Keratinocyte (primary cell): ENCODE results near the gene NDUFS2. TPM values are rescaled to one million over a fixed set of nuclear protein-coding genes. Genes with fewer than 3 reads are reported as not detected.
A peak's percentile ranks its signal among the peaks of the same experiment; 100 is the strongest.

Source experiments
- DNase-seq: peaks from one replicate; pipeline ENCODE4 v3.0.0-alpha.2; 2011; ENCODE audit warnings: low read depth, missing footprints, low spot score
- FAIRE-seq: peaks from 2 replicates; lab custom pipeline; 2011; peaks lifted over from hg19 to GRCh38; lab: Jason Lieb, UNC
- H2AFZ ChIP-seq: 2 replicates; pipeline ENCODE4 v1.6.0; 2012; ENCODE audit warnings: low read length, control low read depth, inconsistent platforms; ENCODE audit not compliant: control insufficient read depth
- H3K27ac ChIP-seq: 2 replicates; pipeline ENCODE4 v1.5.1; 2011; ENCODE audit warnings: low read length; ENCODE audit not compliant: control insufficient read depth, insufficient read depth
- H3K27me3 ChIP-seq: 3 replicates; pipeline ENCODE4 v1.6.0; 2011; ENCODE audit warnings: low read length; ENCODE audit not compliant: control insufficient read depth, insufficient read depth; ENCODE audit errors: extremely low read depth
- H3K36me3 ChIP-seq, 2 experiments: 2 replicates in 1 of 2; 3 replicates in 1 of 2; pipeline ENCODE4 v1.5.1; 2011; ENCODE audit warnings: low read length in 2 of 2, mild to moderate bottlenecking in 1 of 2; ENCODE audit not compliant: control insufficient read depth in 2 of 2, insufficient read depth in 2 of 2; ENCODE audit errors: extremely low read depth in 1 of 2
- H3K4me1 ChIP-seq: 3 replicates; pipeline ENCODE4 v1.5.1; 2011; ENCODE audit warnings: low read length; ENCODE audit not compliant: control insufficient read depth, insufficient read depth; ENCODE audit errors: extremely low read depth
- H3K4me2 ChIP-seq: 3 replicates; pipeline ENCODE4 v1.6.0; 2011; ENCODE audit warnings: low read depth, low read length; ENCODE audit not compliant: control insufficient read depth, insufficient read depth; ENCODE audit errors: extremely low read depth
- H3K4me3 ChIP-seq, 3 experiments: fragments of 200-600 bp in 1 of 3; sonication (generic) in 1 of 3; 2 replicates in 2 of 3; 3 replicates in 1 of 3; pipeline ENCODE4 v1.5.1; 2011 to 2016; ENCODE audit warnings: low read length in 3 of 3, mild to moderate bottlenecking in 3 of 3, control low read depth in 2 of 3, inconsistent platforms in 1 of 3, low read depth in 1 of 3, mixed read lengths in 1 of 3, mixed run types in 1 of 3, moderate library complexity in 1 of 3; ENCODE audit not compliant: control insufficient read depth in 2 of 3, insufficient read depth in 2 of 3; ENCODE audit errors: extremely low read depth in 1 of 3
- H3K79me2 ChIP-seq: 2 replicates; pipeline ENCODE4 v1.6.0; 2012; ENCODE audit warnings: low read length; ENCODE audit not compliant: control insufficient read depth, insufficient read depth
- H3K9ac ChIP-seq: 3 replicates; pipeline ENCODE4 v1.6.0; 2011; ENCODE audit warnings: low read length; ENCODE audit not compliant: control insufficient read depth, insufficient read depth; ENCODE audit errors: extremely low read depth
- H3K9me1 ChIP-seq: 3 replicates; pipeline ENCODE4 v1.6.0; 2011; ENCODE audit warnings: low read length; ENCODE audit not compliant: control insufficient read depth, insufficient read depth; ENCODE audit errors: extremely low read depth
- H3K9me3 ChIP-seq: 2 replicates; pipeline ENCODE4 v1.5.1; 2012; ENCODE audit warnings: low read depth, low read length; ENCODE audit not compliant: control insufficient read depth
- H4K20me1 ChIP-seq: 3 replicates; pipeline ENCODE4 v1.6.0; 2011; ENCODE audit warnings: low read length; ENCODE audit not compliant: control insufficient read depth, insufficient read depth; ENCODE audit errors: extremely low read depth
- EZH2 ChIP-seq: IDR thresholded peaks from one replicate; pipeline ENCODE4 v1.6.1; 2012; ENCODE audit warnings: inconsistent platforms, mild to moderate bottlenecking, low read length, moderate library complexity
- dilution Hi-C: fragments of 300-500 bp; cut with MboI; formaldehyde crosslinking; loops from one replicate; pipeline ENCODE4 v1.7.0; 2020; ENCODE audit warnings: low sequenced_read_pairs; ENCODE audit not compliant: extremely low pct_ligation_motif_present
- polyA minus RNA-seq, 3 experiments: library from RNA; depleted of rRNA, polyadenylated mRNA; stranded (reverse); fragments of >200 nt; gene quantifications; 1 replicate in 1 of 3; 2 replicates in 1 of 3; 3 replicates in 1 of 3; pipeline ENCODE4 v1.2.3, GENCODE V29; 2011
- polyA plus RNA-seq, 5 experiments: library from polyadenylated mRNA; depleted of rRNA in 3 of 5; stranded (reverse) in 3 of 5; stranded (forward) in 1 of 5; unstranded in 1 of 5; fragments of >200 nt; gene quantifications; 1 replicate in 1 of 5; 2 replicates in 3 of 5; 3 replicates in 1 of 5; pipeline versions ENCODE4 v1.2.1 to v1.2.3, GENCODE V29; 2011 to 2012; ENCODE audit warnings: missing spikeins in 2 of 5, low read depth in 1 of 5, low replicate concordance in 1 of 5
- TF ChIP-seq, protein P1 (sequence below), 3 experiments: IDR thresholded peaks in 1 of 3; conservative IDR thresholded peaks in 1 of 3; optimal IDR thresholded peaks in 1 of 3; 2 replicates in 2 of 3; 3 replicates in 1 of 3; pipeline versions ENCODE3 to v1.5.1; 2011; ENCODE audit warnings: low read length in 3 of 3, mild to moderate bottlenecking in 3 of 3, moderate library complexity in 2 of 3, control low read depth in 1 of 3, inconsistent platforms in 1 of 3; ENCODE audit not compliant: insufficient read depth in 2 of 3; ENCODE audit errors: extremely low read depth in 1 of 3

NDUFS2 gene
- polyA plus RNA-seq: 105 to 136 TPM (median 135 TPM) in 3 replicates
- polyA plus RNA-seq (2011; ENCODE audit: low read depth): 90.2 TPM
- 100.0 and 117 TPM in 2 replicates for polyA plus RNA-seq (2011; cell fraction: cytosol; rRNA removed)
- 109 and 115 TPM in 2 replicates for polyA plus RNA-seq (2011; cell fraction: nucleus; rRNA removed)
- polyA plus RNA-seq (2012; ENCODE audit: low replicate concordance): 79.8 and 86.9 TPM in 2 replicates
- polyA minus RNA-seq: 88.1 to 130 TPM (median 111 TPM) in 3 replicates
- 115 TPM for polyA minus RNA-seq (2011; cell fraction: cytosol; rRNA and poly(A)+ RNA removed)
- polyA minus RNA-seq (2011; cell fraction: nucleus; rRNA and poly(A)+ RNA removed): 70.5 and 92.9 TPM in 2 replicates

GRCh38 chr1:161201836-161202712, at the start of gene NDUFS2:
NDUFS2 (plus strand) TSS chr1:161202367; CDS start chr1:161202386, 19 bp downstream.
- H3K36me3 ChIP-seq: peaks cover 9 to 16% of the 10 kb centered on the region in 2 experiments
- H3K27ac ChIP-seq: peak within 1 kb of the TSS; percentile 92
- peaks cover 47% of the 10 kb centered on the region for H3K4me1 ChIP-seq
- H3K79me2 ChIP-seq: peaks cover 21% of the 10 kb centered on the region
- peak within 1 kb of the TSS; percentile 79 for H2AFZ ChIP-seq
- FAIRE-seq: peak; percentile 74
- peak within 1 kb of the TSS; percentile 85 for H3K4me2 ChIP-seq
- H3K9ac ChIP-seq: peak within 1 kb of the TSS; percentile 94
- H3K27me3 ChIP-seq: no peaks in the 10 kb centered on the region
- TF ChIP-seq EZH2: no peak
- TF ChIP-seq, protein P1, sequence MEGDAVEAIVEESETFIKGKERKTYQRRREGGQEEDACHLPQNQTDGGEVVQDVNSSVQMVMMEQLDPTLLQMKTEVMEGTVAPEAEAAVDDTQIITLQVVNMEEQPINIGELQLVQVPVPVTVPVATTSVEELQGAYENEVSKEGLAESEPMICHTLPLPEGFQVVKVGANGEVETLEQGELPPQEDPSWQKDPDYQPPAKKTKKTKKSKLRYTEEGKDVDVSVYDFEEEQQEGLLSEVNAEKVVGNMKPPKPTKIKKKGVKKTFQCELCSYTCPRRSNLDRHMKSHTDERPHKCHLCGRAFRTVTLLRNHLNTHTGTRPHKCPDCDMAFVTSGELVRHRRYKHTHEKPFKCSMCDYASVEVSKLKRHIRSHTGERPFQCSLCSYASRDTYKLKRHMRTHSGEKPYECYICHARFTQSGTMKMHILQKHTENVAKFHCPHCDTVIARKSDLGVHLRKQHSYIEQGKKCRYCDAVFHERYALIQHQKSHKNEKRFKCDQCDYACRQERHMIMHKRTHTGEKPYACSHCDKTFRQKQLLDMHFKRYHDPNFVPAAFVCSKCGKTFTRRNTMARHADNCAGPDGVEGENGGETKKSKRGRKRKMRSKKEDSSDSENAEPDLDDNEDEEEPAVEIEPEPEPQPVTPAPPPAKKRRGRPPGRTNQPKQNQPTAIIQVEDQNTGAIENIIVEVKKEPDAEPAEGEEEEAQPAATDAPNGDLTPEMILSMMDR (optimal IDR thresholded peaks at IDR 0.05 in 1 of 3, IDR thresholded peaks at IDR 0.05 in 1 of 3, conservative IDR thresholded peaks at IDR 0.05 in 1 of 3; ENCODE audit: extremely low read depth in 1 of 3, insufficient read depth in 2 of 3, low read length in 3 of 3): peak in 2 of 3 experiments; percentile 29 to 32
- DNase-seq: peak; percentile 81
- no peaks in the 10 kb centered on the region for H4K20me1 ChIP-seq
- H3K9me1 ChIP-seq: no peaks in the 10 kb centered on the region
- dilution Hi-C loops: no loop called here
- peak within 1 kb of the TSS; percentile 76 to 89 (median 78) for H3K4me3 ChIP-seq
- no peaks in the 10 kb centered on the region for H3K9me3 ChIP-seq

- Histone ChIP-seq H3K27ac (peak overlapping the region; percentile 99), H3K27me3 (no peaks in the 10 kb centered on the region), H3K4me1 (peaks cover 13% of the 10 kb centered on the region), H3K79me2 (peaks cover 7% of the 10 kb centered on the region), H3K4me2 (peak overlapping the region; percentile 90), H3K4me3 (peak overlapping the region; percentile 71 to 98 (median 95)), H4K20me1 (no peaks in the 10 kb centered on the region), H3K9me1 (no peaks in the 10 kb centered on the region), H3K9ac (peak overlapping the region; percentile 99), H3K36me3 (peaks cover 2 to 6% of the 10 kb centered on the region in 2 experiments), H3K9me3 (no peaks in the 10 kb centered on the region), H2AFZ (peak overlapping the region; percentile 97)
- dilution Hi-C loops: no loop called here
- FAIRE-seq (no peak), DNase-seq (no peak)
- TF ChIP-seq, protein P1 (optimal IDR thresholded peaks at IDR 0.05 in 1 of 3, IDR thresholded peaks at IDR 0.05 in 1 of 3, conservative IDR thresholded peaks at IDR 0.05 in 1 of 3; ENCODE audit: extremely low read depth in 1 of 3, insufficient read depth in 2 of 3, low read length in 3 of 3): no peak
- TF ChIP-seq EZH2: no peak
Measured at GRCh38 chr1:161153176-161153575, 49.0 kb upstream of the NDUFS2 start.
